ENCODE results near the gene HOXB3.
A peak's percentile ranks its signal among the peaks of the same experiment; 100 is the strongest.

HOXB3 gene

GRCh38 chr17:48625495-48626244 is 35.6 kb upstream of the HOXB3 start:
- DNase-seq = no peak

GRCh38 chr17:48624544-48625494 is 34.8 kb upstream of the HOXB3 start:
- DNase-seq = peak; percentile 30

GRCh38 chr17:48624118-48624517 is 34.1 kb upstream of the HOXB3 start:
- no peak for DNase-seq

DNA sequence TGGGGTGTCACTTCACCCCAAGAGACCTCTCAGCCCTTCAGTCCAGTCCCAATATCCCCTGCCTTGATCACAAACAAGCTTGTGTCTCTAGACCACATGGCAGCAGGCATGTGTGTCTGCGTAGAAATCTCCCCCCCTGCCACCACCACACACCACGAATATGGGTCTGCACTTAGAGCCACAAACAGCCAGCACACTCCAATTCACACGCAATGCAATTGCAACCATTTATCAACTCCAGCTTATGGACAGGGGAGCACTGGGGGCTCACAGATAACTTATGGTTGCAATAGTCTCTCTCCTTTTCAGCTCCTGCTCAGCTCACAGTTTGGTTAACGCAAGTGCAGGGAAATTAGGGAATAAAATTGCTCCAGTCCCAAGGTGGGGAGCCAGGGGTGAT is 33.5 kb upstream of the HOXB3 start:
- no peak for DNase-seq

GRCh38 chr17:48622857-48623256 is 32.8 kb upstream of the HOXB3 start:
- DNase-seq = no peak

GRCh38 chr17:48621410-48622392 is 31.7 kb upstream of the HOXB3 start:
- no peak for DNase-seq

DNA sequence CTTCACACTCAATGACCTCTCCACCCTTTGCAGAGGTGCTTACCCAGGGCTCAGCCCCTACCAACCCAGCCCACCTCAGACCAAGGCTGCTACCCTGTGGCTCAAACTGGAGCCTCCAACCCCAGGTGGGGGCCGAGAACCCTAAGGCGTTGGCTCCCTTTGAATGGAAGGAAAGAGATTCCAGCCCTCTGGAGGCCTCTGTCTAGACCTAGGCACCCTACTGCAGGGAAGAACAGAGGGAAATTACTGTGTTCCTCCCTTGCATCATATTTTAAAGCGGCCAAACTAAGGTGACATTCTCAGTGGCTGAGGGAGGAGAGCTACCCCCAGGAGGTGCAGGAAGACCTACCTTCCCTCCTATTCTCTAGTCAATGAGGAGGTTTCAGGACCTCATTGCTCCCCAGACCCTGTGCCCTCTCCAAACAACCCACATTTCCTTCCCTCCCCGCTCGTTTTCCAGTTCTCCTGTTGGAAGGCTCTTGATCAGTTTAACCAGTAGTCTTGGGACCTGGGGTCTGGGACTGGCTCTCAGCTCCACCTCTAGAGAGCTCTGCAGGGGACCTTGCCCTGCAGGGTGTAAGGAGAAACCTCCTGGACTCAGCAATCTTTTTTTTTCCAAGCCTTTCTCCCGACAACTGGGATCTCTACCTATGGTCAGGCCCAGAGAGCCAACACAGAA is 30.6 kb upstream of the HOXB3 start:
- DNase-seq = no peak

DNA sequence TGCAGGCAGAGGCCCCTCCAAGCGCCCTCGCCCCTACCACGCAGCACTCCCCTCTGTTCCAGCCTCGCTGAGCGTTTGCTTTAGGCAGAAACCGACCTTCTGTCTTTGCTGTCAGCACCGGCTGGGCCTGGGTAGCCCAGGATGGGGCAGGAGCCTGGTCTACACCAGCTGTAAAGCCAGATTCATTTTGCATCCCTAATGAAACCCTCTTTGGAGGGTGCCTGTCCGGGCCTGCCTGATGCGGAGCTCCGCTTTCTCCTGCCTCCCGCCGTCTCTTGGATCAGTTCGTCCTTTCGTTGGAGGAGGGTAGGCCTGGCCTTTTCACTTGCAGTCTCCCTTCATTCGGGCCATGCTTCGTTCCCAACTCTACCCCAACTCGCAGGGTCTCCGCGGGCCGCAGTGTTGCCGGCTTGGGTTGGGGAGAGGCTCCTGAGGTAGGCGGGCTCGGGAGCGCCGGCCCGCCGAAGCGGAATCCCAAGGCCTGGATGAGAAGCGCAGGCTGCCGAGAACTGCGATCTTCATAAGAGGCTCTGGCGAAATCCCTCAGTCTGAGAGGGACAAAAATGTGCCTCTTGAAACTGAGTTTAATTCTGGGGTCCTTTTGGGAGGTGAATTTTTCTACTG is 29.9 kb upstream of the HOXB3 start:
- DNase-seq = no peak

GRCh38 chr17:48618256-48618896 is 28.3 kb upstream of the HOXB3 start:
- peak; percentile 53 for DNase-seq

DNA sequence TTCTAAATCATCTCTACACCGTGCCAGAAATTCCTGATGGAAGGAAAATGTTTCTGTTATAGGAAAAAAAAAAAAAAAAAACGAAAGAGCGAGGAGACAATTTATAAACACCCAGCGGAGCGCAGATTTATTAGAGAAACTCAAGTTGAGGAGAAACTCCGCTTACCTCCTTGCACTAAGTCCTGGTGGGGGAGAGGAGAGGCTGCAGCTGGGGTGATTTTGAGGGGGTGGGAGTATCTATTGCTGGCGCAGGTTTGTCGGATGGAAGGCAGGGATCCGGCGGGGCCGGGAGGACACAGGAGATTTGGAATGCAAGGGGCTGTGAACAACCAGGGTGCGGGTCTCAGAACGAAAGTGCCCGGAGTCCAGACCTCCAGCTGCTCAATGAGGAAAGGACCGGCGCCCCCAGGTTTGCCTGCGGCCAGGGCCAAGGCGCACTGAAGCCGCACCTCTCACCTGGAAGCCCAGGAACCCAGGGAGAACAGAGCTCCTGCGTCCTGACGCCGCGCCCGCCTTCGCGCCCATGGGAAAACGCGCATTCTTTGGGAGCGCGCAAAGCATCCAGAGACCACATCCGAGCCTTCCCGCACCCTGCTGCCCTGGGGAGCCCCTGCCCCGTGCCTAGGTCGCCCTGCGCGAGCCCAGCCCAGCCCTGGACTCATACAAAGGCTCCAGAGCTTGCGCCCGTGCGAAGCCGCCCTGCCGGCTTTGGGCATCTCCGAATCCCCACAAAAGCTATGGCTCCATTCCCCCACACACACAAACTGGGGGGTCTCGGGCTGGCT is 27.6 kb upstream of the HOXB3 start:
- DNase-seq = no peak

DNA sequence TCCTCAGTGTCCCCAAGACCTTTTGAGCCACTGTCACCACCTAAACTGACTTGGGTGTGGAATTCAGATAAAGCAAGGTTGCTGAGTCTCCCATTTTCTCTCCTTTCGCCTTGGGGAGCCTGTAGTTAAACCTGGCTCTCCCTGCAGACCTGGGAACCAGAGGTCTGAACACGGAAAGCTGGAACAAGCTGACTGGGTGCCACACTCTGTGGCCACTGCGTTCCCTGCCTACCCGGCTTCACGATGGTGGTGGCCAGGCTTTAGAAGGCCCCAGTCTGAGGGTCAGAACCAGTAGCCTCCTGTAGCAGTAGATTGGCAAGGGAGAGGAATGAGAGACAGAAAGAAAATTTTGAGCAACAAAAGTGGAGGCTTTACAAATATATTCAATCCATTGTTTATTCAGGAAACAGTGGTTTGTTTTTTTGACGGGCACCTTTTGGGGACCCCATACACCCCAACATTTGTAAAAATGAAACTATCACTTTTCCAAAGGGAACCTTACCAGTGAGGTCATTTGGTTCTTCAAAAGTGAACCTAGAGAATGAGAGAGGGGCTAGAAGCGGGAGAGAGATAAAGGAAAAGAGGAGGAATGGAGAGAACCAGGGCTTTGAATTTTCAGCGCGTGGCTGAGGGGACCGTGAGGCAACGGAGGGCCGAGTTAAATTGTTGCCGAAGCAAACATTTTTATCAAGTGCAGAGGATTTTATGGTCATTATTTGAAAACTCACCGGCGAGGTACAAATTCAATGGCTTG is 26.9 kb upstream of the HOXB3 start:
- no peak for DNase-seq

DNA sequence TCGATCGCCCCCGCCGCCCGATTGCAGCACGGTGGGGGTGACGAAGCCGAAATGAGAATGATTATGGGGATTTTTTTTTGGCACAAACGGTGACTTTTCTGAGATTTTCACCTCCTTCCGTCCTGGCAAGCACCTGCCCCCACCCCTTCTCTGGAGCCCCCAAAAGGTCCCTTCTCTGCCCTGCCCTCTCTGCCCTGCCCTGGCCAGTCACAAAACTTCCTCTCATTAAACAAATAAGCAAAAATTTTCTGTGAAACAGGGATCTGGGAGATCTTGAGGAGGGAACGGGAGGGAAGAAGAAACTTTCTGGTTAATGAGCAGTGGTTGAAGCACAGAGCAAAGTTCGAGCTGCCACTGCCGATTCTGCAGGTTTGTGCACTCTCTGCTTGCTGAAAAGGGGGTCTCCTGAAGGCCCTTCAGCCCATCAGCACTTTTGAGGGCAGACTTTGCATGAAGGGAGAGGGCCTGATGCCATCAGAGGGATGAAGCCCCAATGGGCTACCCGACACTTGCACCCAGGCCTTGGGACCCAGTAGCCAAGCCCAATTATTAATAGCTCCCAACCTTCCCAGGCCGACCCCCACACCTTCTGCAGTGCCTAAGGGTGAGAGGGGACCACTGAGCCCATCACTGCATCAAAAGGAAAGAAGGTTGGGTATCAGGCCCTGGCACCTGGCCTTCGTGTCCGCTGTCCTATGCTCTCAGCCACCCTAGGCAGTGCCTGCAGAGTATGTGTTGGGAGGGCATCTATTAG is 26.1 kb upstream of the HOXB3 start:
- DNase-seq = no peak

GRCh38 chr17:48615047-48615962 is 25.3 kb upstream of the HOXB3 start, which contains the start of gene HOXB8:
Gene HOXB8, minus strand, starts transcription at chr17:48615292. Its CDS starts 588 bp downstream, at chr17:48614704.
- DNase-seq = peak; percentile 86

DNA sequence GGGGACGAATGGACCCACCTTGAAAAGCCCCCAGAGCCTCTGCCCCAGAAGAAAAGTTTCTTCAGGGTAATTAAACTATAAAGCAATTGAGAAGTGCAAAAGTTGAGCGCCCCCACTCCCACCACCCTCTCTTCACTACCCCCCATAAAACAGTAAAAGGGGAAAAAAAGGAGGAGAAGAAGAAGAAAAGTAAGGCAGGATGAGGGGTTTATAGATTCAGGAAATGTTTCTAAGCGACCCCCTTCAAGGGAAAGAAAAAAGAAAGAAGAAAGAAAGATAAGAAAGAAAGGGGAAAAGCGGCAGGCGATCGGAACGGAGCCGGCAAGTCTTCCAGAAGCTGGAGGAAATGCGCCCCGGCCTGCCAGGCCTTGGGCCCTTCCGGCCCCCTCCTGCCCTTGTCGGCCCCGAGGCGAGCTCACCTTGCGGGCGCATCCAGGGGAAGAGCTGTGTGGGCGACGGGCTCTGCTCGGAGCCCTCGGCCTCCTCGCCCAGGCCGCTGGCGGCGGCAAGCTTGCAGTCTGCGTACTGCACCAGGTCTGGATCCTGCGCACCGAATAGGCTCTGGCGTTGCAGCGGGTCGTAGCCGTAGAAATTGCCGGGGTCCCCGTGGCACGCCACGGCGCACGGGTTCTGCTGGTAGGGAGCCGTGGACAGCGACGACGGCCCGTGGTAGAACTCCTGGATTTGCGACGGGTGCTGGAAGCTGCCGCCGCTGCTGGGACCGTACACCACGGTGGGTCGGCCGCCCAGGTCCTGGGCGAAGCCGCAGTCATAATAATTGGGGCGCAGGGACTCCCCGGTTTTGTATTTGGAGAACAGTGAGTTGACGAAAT is 24.0 kb upstream of the HOXB3 start:
- no peak for DNase-seq

DNA sequence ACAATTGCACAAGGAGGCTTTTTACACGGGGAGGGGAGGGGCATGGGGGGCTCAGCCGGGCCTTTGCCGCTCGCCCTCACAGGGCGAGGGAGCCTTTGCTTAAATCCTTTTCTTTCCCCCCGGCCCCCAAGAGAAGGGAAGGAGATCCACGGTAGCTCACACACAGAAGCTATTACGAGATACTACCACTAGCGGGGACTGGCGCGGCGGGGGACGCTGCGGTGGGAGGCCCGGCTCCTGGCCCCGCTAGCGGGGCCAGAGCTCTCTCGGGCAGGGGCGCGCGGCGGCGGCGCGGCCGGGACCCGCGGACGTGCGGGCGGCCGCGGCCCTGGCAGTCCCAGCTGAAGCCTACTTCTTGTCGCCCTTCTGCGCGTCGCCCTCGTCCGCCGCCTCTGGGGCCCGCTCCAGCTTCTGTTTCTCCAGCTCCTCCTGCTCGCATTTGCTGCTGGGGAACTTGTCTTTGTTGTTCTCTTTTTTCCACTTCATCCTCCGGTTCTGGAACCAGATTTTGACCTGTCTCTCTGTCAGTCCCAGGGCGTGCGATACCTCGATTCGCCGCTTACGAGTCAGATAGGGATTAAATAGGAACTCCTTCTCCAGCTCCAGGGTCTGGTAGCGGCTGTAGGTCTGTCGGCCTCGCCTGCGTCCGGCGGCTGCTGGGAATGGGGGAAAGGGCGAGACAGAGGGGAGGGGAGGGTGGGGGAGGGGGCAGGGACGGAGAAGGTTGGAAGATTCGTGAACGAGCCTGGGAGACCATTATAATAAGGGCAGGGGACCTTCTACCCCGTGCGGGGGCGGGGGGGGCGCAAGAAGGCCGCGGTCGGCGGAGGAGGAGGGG is 23.0 kb upstream of the HOXB3 start:
- no peak for DNase-seq

GRCh38 chr17:48612456-48612853 is 22.4 kb upstream of the HOXB3 start:
- DNase-seq = peak; percentile 62
